Stimulated activated CD8-positive, alpha-beta memory T cell treated with anti-CD3 and anti-CD28 coated beads, Interleukin-2, amount 100 ng/mL, for 1 hour (primary cell): Measurements from ENCODE around the gene ZBTB20.

Source experiments
- DNase-seq, 2 donors: peaks; one replicate each; pipeline ENCODE4 v3.0.0-alpha.2; 2020; ENCODE audit warnings: low read depth in 2 of 2

The ZBTB20 gene

DNA sequence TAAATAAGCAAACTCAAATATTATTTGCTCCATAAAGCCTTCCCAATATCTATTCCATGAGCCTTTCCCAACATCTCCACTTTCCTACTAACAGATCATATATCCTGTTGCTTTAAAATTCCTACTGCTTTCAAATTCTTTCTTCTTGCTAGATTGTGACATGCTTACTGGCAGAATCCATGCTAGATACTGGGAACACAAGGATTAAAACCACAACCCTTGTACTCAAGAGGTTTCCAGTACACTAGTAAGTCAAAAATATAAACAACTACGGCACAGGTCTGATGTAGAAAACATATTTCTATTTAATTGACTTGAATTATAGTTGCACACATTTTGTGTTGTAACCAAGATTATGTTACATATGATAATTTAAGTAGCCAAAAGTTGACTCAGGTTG, 275.0 kb downstream of the ZBTB20 start:
- DNase-seq, result no peak

DNA sequence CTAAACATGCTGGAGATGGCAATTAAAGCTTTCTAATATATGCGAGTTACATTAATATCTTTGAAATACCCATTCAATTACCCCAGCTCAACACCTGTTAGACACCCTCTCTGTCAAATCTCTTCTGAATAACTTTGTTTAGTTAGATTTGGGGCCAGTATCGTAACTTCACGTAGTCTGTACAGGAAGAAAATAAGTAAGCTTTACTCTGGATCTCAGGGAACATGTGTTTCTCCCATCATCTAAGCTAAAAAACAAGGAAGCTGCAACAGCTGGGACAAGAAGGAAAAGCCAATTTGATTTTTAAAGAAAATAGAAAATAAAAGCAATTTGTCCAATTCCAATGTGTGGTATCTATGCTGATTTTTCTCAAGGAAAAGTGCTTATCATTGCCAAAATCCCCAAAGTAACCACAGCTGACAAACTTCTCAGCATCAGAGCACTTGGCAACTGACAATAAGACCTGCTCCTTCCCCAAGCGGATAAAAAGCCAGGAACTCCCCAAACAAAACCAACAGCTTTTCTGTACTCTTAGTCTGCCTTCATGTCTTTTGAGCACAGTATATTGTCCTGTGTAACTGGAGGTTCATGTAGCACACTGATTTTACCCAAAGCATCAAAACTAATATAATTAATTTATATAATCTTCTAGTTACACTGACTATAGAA, 279.1 kb downstream of the ZBTB20 start:
- no peak for DNase-seq

DNA sequence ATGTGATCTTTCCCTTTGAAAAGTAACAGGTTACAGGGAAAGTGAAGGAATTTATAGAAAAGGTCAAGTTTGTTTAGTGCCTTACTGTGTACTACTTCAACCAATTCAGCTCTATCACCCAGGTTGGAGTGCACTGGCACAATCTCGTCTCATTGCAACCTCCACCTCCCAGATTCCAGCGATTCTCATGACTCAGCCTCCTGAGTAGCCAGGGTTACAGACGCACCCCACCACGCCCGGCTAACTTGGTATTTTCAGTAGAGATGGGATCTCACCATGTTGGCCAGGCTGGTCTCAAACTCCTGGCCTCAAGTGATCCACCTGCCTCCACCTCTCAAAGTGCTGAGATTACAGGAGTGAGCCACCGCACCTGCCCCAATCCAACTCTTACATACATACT, 279.7 kb downstream of the ZBTB20 start:
- DNase-seq, result no peak

DNA sequence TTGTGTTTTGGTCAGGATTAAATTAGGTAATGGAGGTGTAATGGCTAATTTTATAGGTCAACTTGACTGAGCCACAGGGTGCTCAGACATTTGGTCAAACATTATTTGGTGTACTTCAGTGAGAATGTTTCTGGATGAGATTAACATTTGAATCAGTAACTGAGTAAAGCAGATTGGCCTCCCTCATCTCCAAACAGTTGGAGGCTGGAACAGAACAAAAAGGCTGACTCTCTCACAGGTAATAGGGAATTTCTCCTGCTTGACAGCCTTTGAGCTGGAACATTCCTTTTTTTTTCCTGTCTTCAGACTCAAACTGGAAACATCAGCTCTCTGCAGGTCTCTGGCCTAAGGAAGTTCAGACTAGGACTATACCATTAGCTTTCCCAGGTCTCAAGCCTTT, 280.7 kb downstream of the ZBTB20 start:
- no peak for DNase-seq

DNA sequence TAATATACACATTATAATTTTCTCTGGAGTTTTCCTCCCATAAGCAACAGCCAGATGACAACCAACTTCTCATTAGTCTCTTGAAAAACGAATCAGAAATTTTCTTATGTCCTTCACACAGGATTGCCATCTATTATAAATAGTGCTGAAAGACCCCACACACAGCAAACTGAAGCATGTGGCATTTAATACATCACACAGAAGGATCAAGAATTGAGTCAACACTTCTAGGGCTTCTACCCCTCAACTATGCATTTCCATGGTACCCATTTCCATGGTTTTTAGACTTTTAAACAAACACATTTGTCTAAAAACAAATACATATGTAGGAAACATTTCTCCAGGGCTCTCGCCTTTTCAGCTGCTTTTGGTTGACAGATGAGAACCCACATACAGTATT, 282.1 kb downstream of the ZBTB20 start:
- no peak for DNase-seq

DNA sequence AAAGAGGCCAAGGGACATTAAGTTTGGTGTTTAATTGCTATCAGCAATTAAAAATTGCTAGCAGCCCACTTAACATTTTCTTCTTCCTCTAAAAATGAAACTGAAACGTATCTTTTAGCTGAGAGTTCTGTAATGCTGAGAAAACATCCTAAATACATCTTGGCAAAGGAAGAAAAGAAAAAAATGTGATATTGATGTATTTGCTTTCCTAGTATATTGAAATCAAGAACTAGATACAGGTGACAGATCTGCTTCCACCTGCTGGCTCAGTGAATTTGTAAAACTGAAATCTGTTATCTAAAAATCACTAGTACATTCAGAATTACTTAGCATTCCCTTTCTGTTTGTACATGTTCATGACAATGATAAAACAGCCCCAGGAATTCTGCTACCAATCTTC, 283.2 kb downstream of the ZBTB20 start:
- no peak for DNase-seq

DNA sequence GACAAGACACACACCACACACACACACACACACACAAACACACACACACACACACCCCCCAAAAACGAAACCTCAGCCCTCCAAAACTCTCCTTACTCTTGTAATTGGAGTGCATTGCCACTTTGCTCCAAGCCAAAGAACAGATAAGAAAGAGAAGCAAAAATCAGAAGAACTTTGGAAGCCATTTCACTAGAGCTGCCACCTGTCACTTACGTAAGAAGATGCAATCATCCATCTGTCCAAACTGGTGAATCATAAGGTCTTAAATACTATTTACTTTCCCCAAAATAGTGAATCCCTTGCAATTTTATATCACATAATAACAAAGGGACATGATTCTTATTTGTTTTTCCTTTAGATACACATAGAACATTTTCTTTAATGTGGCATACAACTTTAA, 285.4 kb downstream of the ZBTB20 start:
- no peak for DNase-seq

DNA sequence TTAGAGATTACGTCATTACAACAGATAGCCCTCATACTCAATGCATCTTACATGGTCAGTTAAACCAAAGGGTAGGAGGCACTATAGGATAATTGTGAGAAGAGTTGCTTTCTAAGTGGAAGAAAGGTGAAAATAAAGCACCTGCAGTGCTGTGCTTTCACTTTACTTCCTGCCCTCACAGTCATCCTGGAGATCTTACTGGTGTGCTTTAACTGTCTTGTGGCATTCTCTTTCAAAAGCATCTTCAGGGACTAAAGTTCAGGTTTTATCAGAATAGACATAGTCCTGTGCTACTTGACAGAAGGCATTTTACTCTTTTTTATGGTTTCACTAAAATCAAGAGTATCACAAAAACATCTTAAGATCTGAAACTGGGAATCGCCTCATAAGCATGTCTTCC, 286.6 kb downstream of the ZBTB20 start:
- no peak for DNase-seq

DNA sequence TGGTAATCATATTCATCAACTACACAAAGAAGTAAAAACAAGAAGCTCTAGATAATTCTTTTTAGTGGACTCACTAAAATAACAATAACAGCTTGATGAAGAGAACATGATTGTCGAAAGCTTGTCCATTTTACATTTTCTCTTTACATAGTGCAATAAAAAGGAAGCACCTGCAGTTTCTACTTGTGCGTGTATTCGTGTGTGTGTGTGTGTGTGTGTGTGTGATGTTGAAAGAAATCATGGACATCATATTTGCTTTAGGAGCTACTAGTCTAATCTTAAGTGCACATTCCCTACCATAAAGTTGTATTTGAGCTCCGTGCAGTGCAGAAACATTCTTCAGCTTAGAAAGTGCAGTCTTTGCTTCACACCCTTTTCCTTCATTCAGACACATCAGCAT, 288.8 kb downstream of the ZBTB20 start:
- DNase-seq, result no peak

DNA sequence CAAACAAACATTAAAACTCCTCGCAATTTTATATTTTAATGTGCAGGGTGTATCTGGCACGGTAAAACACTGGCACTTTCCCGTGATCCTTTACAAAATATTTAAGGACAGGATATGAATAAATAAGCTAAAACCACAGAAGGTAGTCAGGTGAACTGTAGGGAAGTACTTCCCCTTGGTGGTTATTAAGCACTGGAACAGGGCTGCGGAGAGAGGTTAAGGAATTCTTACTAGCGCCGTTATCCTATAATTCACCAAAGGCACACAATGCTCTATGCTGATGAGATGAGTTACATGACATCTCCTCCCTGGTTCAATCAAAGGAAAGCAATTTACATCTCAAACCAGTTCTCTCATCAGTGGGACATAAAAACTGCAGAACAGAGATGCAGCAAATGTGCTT, 289.8 kb downstream of the ZBTB20 start:
- DNase-seq, result no peak

DNA sequence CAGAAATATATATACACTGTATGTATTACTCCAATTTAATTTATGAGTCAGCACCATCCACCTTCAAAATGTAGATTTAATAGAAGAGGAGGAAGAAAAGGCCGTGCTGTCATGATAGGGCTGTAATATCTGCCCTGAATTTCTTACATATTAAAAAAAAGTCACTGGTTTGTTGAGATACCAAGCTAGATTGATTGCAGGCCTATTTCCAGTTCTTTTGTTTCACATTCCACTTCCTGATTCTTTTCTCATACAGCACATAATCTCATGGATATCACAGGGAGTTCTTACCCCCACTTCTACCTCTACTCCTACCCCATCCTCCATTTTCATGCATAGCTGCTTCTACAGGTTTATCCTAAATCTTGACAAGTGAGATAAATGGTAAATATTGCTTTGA, 290.3 kb downstream of the ZBTB20 start:
- DNase-seq, result no peak

DNA sequence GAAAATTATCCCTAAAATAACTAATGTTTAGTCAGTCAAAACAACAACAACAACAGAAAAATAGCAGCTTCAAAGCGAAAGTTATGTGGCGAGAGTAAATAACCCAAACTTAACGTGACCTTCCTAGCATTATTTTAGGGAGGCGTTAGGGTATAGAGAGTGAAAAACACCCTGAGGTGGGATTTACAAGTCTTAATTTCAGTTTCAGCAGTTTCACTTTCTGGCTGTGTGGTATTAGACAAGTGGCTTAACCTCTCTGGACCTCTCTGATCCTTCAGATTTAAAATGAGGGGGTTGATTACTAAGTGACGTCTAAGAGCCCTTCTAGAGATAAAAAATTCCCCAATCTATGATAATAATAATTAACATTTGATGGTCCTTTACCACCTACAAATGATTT, 291.2 kb downstream of the ZBTB20 start:
- DNase-seq, result no peak

DNA sequence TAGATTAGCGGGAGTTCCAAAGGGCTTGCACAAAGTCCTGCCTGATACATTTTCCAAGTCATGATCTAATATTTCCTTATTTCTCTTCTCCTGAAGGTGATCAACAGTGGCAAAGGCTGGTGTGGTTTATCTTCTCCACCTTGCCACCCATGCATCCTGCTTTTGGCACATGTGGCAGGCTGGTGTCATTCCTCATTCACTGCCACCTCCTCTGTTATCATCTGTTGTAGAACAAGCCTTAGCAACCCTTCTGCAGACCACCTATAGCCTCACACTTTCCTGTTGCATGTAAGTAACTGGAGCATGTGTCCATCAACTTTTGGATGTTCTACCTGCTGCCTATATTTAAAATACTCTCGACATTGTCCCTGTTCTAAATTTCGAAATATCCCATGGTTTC, 294.1 kb downstream of the ZBTB20 start:
- DNase-seq, result no peak

DNA sequence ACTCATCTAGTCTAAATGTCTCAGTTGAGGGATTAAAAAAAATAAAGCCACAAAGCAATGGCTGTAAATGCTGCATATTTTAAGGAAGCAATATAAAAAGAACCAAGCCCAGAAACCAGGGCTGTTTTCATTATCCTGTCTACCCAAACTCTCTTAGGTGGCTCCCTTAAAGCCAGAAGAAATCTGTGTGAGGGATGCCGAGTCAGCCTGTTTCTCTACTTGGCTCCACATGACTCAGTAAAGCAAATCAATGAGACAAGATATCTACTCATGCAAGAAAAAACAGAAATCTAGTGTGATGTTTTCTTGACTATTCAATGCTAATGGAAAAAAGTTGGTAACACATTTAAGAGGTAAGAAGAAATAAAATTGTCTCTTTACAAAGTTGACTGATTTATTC, 296.2 kb downstream of the ZBTB20 start:
- DNase-seq, result no peak

DNA sequence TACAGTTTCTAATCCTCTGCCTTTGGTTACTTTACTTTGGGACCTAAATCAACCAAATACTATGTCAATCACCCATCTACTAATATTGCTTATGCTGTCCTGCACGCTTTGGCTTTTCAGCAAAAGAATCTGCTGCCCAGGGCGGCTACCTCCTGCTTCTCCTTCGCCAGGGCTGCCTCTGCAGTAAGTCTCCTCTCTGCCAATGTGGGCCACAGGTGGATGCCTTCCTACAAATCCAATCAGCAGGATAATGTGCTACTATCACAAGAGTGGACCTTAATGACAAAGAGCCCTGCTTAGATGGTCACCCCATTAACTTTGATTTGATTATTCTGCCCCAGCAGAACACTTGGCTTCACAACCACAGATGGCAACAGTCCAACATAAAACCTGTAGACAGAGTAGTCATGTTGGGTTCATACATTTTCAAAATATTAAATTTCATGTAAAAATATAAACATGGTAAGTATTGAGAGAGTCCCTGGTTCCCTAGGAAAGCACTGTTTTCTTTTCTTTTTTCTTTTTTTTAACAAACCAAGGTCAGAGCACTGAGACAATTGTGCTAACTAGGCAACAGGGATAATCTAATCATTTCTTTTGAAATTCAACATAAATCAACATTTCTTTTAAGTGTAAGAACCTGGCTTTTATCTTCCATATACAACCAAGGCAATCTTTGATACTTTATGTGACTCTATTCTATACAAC, 298.3 kb downstream of the ZBTB20 start:
- no peak for DNase-seq

DNA sequence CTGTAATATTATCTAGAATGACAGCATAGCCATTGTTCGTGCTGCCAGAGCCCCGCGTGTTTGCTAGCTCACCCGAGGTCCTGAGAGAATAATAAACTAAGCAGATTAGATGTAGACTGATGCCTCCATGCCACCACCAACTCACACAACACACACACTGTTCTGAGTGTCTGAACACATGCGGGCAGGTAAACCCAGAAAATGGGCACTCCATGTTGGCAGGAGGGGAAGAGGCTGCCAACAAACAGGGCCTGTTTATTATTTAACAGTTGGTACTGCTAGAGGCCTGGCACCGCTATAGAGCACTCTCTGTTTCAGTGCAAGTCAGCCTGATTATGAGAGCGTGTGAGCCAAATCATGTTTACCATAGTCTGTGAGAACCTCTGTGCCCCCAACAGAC, 299.0 kb downstream of the ZBTB20 start:
- no peak for DNase-seq

DNA sequence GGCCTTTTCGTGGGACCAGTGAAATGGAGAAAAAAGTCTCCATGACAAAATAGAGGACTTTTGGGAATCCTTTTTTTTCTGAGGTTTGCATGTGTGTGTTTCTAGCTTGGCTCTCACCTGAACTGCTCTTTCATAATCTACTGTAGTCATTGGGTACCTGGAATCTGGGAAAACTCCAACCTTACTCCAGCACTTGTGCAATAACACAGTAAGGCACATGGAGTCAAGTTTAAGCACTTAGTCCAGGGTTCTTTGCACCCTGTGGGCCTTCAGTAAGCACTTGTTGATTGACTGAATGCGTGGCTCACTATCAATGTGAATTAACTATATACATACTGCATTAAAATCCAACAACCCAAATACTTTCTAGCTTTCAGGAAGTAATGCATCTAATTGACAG, 299.5 kb downstream of the ZBTB20 start:
- no peak for DNase-seq

DNA sequence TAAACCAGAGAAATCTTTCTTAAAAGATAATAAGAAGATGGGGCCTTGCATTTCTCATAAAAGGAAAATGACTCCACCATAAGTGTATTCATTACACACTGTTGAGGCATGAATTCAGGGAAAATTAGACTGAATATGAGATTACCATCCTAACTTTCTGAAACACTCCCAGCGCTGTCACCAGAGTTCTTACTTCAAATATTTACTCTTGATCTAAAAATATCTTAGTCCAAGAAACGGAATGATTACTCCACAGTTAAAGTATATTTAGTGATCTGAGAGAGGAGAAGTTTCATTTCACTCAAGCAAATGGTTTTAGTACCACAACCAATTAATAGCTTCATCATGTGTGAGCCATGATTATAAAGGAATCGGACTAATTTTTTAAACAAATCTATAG, 300.3 kb downstream of the ZBTB20 start:
- DNase-seq, result no peak

DNA sequence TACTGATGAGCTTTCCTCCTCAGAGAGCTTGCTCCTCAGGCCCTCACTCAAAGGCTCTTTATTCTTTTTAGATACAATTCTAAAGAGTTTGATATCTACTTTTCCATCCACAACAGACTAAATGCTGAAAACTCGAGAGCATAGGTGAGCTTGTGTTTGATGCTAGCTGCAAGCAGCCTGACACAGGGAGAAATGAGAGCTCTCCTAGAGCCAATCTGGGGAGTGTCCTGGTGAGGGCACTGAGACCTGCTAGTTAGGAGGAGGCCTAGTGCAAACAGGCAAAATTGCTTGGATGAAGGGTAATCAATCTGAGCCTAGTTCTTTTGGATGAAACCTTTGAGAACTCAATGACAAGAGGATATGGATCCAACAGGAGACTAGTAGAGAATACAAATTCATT, 300.8 kb downstream of the ZBTB20 start:
- no peak for DNase-seq

DNA sequence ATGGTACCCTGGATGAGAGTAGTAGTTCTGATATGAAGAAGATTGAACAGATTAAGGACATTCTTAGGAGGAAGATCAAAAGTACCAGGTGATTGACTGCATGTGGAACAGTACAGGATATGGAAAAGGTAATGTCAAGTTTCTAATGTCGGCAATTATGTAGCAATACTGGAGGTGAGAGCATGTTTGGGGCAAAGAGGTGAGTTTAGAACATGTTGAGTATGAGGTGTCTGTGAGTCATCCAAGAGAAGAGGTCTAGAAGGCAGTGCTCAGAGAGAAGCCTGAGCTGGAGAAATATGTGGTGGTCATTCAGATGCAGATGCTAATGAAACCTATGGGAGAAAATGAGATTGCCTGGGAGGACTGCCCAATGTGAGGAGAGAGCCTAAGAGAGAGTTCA, 305.6 kb downstream of the ZBTB20 start:
- no peak for DNase-seq

DNA sequence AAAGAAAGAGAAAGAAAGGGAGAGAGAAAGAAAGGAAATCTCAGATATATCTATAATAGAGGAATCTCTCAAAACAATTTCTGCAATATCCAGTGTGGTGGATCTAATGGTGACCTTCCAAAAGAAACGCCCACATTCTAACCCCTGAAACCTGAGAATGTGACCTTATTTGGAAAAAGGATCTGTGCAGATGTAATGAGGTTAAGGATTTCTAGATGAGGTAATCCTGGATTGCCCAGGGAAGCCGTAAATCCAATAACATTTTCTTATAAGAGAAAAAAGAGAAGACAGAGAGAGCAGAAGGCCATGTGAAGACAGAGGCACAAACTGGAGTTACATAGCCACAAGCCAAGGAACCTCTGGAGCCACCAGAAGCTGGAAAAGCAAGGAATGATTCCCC, 307.6 kb downstream of the ZBTB20 start:
- no peak for DNase-seq

DNA sequence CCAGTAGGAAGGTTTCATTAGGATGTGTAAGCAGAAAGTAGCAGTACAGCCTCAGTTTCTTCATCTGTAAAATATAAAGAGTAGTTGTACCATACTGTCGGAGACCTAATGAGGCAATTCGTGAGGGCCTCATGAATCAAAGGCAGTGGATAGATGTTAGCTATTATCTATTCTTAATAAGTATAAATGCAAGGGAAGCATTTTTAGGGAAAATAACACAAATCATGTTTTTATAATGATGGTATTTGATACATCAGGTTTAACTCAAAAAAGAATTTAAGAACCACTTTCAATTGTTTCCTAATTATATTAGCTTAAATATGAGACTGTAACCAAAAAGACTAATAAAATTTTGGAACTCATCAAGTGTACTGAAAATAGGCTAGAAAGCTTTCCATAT, 309.1 kb downstream of the ZBTB20 start:
- DNase-seq, result no peak

DNA sequence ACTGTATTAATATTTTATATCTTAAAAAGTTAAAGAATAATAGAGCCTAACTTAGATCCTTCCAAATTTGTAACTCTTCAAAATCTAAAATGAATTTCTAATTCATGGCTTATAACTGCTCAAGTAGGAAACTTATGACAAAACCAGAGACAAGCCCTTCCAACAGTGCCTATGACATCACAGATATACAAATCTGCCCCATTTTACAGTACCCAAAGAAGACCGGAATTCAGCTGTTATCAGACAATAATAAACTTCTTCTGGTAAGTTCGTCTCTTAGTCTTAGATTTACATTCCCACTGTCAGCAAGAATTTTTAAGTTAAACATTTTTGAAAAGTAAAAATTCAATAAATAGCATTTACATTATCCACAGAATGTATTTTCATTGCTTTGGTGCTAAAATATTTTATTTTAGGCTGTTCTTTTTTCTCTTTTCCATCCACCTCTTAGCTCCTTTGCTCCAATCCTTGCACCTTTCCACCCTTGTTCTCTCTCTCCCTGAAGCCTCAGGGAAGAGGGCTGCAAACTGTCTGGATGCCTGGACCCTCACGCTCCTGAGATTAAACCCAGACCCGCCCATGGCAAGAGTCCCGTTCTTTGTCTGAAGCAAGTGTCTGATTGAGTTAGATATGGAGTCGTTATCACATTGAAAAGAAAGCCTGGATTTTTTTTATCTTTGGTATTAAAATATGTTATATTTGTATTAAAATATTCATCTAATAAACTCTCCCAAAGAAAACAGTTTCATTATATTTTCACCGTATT, 312.7 kb downstream of the ZBTB20 start:
- no peak for DNase-seq
